Lower leg skin (tissue), 4 donors: ENCODE results near the gene CDK18. TPM values are rescaled to one million over a fixed set of nuclear protein-coding genes. Genes with fewer than 3 reads are reported as not detected.
A peak's percentile ranks its signal among the peaks of the same experiment; 100 is the strongest.

Experiments
- DNase-seq, 2 donors: peaks; one replicate each; pipeline ENCODE4 v3.0.0-alpha.2; 2019; ENCODE audit warnings: low spot score in 2 of 2
- H3K4me3 ChIP-seq: fragments of 200-600 bp; sonication (generic); 2 replicates; pipeline ENCODE4 v1.5.1; 2017; ENCODE audit warnings: mild to moderate bottlenecking, low read depth; ENCODE audit not compliant: poor library complexity, severe bottlenecking
- POLR2A ChIP-seq, 2 donors: fragments of 450-650 bp; IDR thresholded peaks; one replicate each; pipeline ENCODE4 v1.6.1; 2016 to 2017; ENCODE audit warnings: antibody characterized with exemption in 2 of 2, mild to moderate bottlenecking in 1 of 2, moderate library complexity in 1 of 2
- WGBS, 2 donors: methylation state at CpG; one replicate each; pipeline ENCODE4 v1.1.5; 2018; 5-methylcytosine and 5-hydroxymethylcytosine counted together
- intact Hi-C: fragments of 100-400 bp; cut with DNase I; formaldehyde crosslinking; loops from one replicate; pipeline ENCODE4 v1.15.0; 2023; ENCODE audit warnings: low total_unique reads
- total RNA-seq, 4 donors: library from RNA; depleted of rRNA; stranded (reverse); fragments of >200 nt; gene quantifications; one replicate each; pipeline ENCODE4 v1.1.0, GENCODE V29; 2016
- TF ChIP-seq, protein P1 (sequence below), 3 donors: fragments of 450-650 bp; IDR thresholded peaks; one replicate each; pipeline ENCODE4 v1.5.1; 2016; ENCODE audit warnings: antibody characterized with exemption in 3 of 3, mild to moderate bottlenecking in 3 of 3, moderate library complexity in 2 of 3

CDK18 gene
- total RNA-seq, 4 donors from 2014 or later = 4.5 to 6.5 (median 5.1) TPM

GRCh38 chr1:205568135-205568468 lies 63.6 kb downstream of the CDK18 start:
- no peak overlapping the region for H3K4me3 ChIP-seq
- DNase-seq = peak in 1 of 2 donors; percentile 66
- intact Hi-C loops = no loop called here
- TF ChIP-seq, protein P1, sequence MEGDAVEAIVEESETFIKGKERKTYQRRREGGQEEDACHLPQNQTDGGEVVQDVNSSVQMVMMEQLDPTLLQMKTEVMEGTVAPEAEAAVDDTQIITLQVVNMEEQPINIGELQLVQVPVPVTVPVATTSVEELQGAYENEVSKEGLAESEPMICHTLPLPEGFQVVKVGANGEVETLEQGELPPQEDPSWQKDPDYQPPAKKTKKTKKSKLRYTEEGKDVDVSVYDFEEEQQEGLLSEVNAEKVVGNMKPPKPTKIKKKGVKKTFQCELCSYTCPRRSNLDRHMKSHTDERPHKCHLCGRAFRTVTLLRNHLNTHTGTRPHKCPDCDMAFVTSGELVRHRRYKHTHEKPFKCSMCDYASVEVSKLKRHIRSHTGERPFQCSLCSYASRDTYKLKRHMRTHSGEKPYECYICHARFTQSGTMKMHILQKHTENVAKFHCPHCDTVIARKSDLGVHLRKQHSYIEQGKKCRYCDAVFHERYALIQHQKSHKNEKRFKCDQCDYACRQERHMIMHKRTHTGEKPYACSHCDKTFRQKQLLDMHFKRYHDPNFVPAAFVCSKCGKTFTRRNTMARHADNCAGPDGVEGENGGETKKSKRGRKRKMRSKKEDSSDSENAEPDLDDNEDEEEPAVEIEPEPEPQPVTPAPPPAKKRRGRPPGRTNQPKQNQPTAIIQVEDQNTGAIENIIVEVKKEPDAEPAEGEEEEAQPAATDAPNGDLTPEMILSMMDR (IDR thresholded peaks at IDR 0.05) = no peak
- no peak for TF ChIP-seq POLR2A (IDR thresholded peaks at IDR 0.05)
- 43 to 51% methylated on average over 5 of the region's 5 CpGs for WGBS, 2 donors

DNA sequence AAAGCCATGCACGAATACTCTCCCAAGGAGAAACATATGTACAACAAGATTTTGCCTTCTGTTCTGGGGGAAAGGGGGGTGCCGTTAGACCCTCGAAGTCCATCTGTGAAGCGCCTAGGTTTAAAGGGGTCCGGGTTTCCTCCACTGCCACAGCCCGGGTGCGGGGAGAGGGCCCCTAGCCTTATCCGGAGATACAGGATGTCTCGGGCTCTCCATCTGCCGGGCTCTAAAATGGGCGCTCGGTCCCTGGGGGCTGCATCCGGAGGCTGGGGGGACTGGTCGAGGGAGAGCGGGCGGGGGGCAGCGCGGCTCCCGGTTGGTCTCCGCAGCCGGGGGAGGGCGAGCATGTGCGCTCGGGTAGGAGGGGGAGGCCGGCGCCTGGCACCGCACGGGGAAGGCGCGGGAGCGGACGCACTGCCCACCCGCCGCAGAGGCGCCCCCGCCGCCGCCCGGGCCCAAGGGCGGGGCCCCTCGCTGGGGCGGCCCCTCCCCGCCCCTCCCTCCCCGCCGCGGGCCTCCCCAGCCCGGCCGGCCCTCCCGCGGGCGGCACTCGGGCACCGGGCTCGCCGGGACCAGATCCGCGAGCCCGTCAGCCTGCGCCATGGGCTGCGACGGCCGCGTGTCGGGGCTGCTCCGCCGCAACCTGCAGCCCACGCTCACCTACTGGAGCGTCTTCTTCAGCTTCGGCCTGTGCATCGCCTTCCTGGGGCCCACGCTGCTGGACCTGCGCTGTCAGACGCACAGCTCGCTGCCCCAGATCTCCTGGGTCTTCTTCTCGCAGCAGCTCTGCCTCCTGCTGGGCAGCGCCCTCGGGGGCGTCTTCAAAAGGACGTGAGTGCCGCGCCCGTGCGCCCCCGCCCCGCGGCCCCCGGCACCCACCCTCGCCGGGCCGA lies 64.2 kb downstream of the CDK18 start:
- WGBS, 2 donors = 5 to 14% methylated on average over 12 to 49 of the region's 90 CpGs
- no peak for TF ChIP-seq POLR2A (IDR thresholded peaks at IDR 0.05)
- TF ChIP-seq, protein P1 (IDR thresholded peaks at IDR 0.05) = no peak
- H3K4me3 ChIP-seq = peak overlapping the region; percentile 22
- peak in 1 of 2 donors; percentile 72 for DNase-seq
- intact Hi-C loops = no loop called here

DNA sequence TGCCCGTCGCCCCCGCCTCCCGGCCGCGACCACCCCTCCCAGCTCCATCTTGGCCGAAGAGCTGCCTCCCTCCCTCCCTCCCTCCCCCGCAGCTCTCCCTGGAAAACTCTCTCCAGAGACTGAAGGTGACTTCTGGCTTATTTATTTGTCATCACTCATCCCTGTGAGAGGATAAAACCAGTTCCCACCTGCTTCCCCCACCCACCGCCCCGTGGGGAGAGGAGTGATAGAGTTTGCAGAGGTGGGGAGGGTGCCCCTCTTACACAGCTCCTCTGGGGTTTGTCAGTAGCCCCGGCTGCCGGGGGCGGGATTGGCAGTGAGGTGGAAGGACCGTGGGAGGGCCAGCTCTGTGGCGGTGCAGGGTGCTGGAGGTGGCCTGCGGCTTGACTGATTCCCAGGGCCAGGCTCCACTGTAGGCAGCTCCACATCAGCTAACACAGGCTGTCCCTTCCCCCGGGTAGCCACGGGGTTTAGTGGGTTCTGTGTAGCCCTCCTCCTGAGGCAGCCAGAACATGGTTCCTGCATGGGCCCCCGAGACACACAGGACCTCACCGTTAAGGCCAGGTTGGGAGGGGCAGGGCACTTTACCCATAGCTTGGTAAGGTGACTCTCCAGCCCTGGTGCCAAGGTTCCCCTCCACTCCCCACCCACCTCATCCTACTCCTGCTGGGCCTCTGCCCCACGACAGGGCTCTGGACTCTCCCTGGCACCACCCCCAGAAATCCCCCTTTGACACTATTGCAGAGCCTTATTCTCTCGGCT lies 65.1 kb downstream of the CDK18 start:
- TF ChIP-seq, protein P1 (IDR thresholded peaks at IDR 0.05) = no peak
- no peak for TF ChIP-seq POLR2A (IDR thresholded peaks at IDR 0.05)
- intact Hi-C loops = no loop called here
- 27 to 42% methylated on average over 13 to 18 of the region's 22 CpGs for WGBS, 2 donors
- DNase-seq = peak in 1 of 2 donors; percentile 83
- H3K4me3 ChIP-seq = peak overlapping the region; percentile 22

- WGBS, 2 donors = 64 to 86% methylated on average over 7 of the region's 7 CpGs
- TF ChIP-seq POLR2A (IDR thresholded peaks at IDR 0.05) = no peak
- H3K4me3 ChIP-seq = no peak overlapping the region
- peak in 1 of 2 donors; percentile 61 for DNase-seq
- intact Hi-C loops = no loop called here
Measured at GRCh38 chr1:205570173-205570501, 65.7 kb downstream of the CDK18 start.

GRCh38 chr1:205570796-205571537 lies 66.5 kb downstream of the CDK18 start:
- peak in 1 of 2 donors; percentile 58 for DNase-seq
- TF ChIP-seq, protein P1 (IDR thresholded peaks at IDR 0.05) = no peak
- no peak for TF ChIP-seq POLR2A (IDR thresholded peaks at IDR 0.05)
- H3K4me3 ChIP-seq = no peak overlapping the region
- intact Hi-C loops = no loop called here
- 69 to 82% methylated on average over 2 of the region's 2 CpGs for WGBS, 2 donors

DNA sequence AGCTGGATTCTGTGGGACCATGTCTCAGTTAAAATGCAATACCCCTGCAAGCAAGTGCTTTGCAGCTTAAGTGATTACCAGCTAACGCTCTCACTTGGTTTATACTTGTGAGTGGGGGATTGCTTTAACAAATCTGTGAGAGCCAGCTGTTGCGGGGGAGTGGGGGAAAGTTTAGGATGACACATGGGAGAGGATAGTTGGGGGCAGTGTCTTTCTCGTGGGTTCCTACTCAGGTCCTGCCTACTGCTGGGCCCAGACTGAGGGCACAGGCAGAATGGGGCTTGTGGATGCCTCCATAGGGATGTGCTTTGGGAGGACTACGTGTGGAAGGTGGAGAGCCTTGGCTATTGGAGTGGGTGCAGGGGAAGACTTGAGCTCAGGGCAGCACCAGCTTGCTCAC lies 67.3 kb downstream of the CDK18 start:
- no peak overlapping the region for H3K4me3 ChIP-seq
- WGBS, 2 donors = 71 to 73% methylated on average over 4 of the region's 4 CpGs
- intact Hi-C loops = no loop called here
- TF ChIP-seq, protein P1 (IDR thresholded peaks at IDR 0.05) = no peak
- no peak for TF ChIP-seq POLR2A (IDR thresholded peaks at IDR 0.05)
- DNase-seq = peak in 1 of 2 donors; percentile 53
